IMR-90 (cell line): ENCODE data around the gene GRAMD2B. TPM values are rescaled to one million over a fixed set of nuclear protein-coding genes. Genes with fewer than 3 reads are reported as not detected.

Experiments
- ATAC-seq: fragments of 200-7000 bp; cut with Tn5 transposase; 2 replicates; pipeline ENCODE4 v1.9.1; 2020; ENCODE audit warnings: low read depth, mild to moderate bottlenecking, moderate library complexity
- BruUV-seq: library from RNA; stranded (reverse); fragments of 400-500 nt; replicated peaks from 2 replicates; lab custom pipeline; 2021; lab: Mats Ljungman, UMichigan
- CTCF ChIA-PET: fragments of 300-600 bp; formaldehyde crosslinking; extraction: SDS; loops from one replicate; lab custom pipeline; 2021; ENCODE audit warnings: antibody characterized with exemption; lab: Yijun Ruan, JAX
- POLR2A ChIA-PET: fragments of 300-600 bp; sonication (Branson Sonifier 250); formaldehyde crosslinking; loops from one replicate; lab custom pipeline; 2022; ENCODE audit warnings: antibody characterized with exemption; ENCODE audit not compliant: unreplicated experiment; lab: Charles Lee
- DNase-seq: peaks from one replicate; pipeline ENCODE4 v3.0.0; 2013
- H2AFZ ChIP-seq: replicated peaks from 2 replicates; pipeline ENCODE3; 2013; ENCODE audit warnings: low read length, mild to moderate bottlenecking; ENCODE audit not compliant: poor library complexity
- H2AK5ac ChIP-seq: 2 replicates; pipeline ENCODE4 v1.6.1; 2013; ENCODE audit warnings: low read depth, low read length, inconsistent platforms
- H2AK9ac ChIP-seq: replicated peaks from 2 replicates; pipeline ENCODE3; 2013; ENCODE audit warnings: mild to moderate bottlenecking, low read depth, low read length, moderate library complexity; ENCODE audit not compliant: poor library complexity
- H2BK120ac ChIP-seq: 2 replicates; pipeline ENCODE4 v1.6.1; 2013; ENCODE audit warnings: low read depth, low read length, inconsistent platforms
- H2BK15ac ChIP-seq: 3 replicates; pipeline ENCODE4 v1.6.1; 2013; ENCODE audit warnings: low read depth, low read length, inconsistent platforms
- H2BK20ac ChIP-seq: 2 replicates; pipeline ENCODE4 v1.6.1; 2013; ENCODE audit warnings: low read depth, mild to moderate bottlenecking, inconsistent platforms, low read length, moderate library complexity
- H2BK5ac ChIP-seq: 2 replicates; pipeline ENCODE4 v1.6.1; 2013; ENCODE audit warnings: mild to moderate bottlenecking, low read depth, low read length, inconsistent platforms; ENCODE audit not compliant: poor library complexity, severe bottlenecking
- H3K14ac ChIP-seq: replicated peaks from 2 replicates; pipeline ENCODE4 v1.6.1; 2013; ENCODE audit warnings: low read depth, low read length, inconsistent platforms
- H3K18ac ChIP-seq: 2 replicates; pipeline ENCODE4 v1.6.1; 2013; ENCODE audit warnings: low read depth, low read length, control low read depth
- H3K23ac ChIP-seq: 2 replicates; pipeline ENCODE4 v1.6.1; 2013; ENCODE audit warnings: low read depth, low read length, inconsistent platforms
- H3K27ac ChIP-seq: 2 replicates; pipeline ENCODE4 v1.5.1; 2013; ENCODE audit warnings: mild to moderate bottlenecking, control low read depth, low read length; ENCODE audit not compliant: insufficient read depth
- H3K27me3 ChIP-seq: 2 replicates; pipeline ENCODE4 v1.6.1; 2013; ENCODE audit warnings: low read length; ENCODE audit not compliant: control insufficient read depth, insufficient read depth
- H3K36me3 ChIP-seq: 2 replicates; pipeline ENCODE4 v1.6.1; 2013; ENCODE audit warnings: low read length, mixed read lengths; ENCODE audit not compliant: control insufficient read depth, insufficient read depth
- H3K4ac ChIP-seq: 2 replicates; pipeline ENCODE4 v1.6.1; 2013; ENCODE audit warnings: low read depth, low read length, inconsistent platforms
- H3K4me1 ChIP-seq: 2 replicates; pipeline ENCODE4 v1.6.1; 2013; ENCODE audit warnings: low read length, mixed read lengths; ENCODE audit not compliant: control insufficient read depth, insufficient read depth
- H3K4me2 ChIP-seq: 2 replicates; pipeline ENCODE4 v1.6.1; 2013; ENCODE audit warnings: low read depth, mild to moderate bottlenecking, control low read depth, low read length, moderate library complexity
- H3K4me3 ChIP-seq: 2 replicates; pipeline ENCODE4 v1.5.1; 2013; ENCODE audit warnings: low read depth, mild to moderate bottlenecking, control low read depth, low read length, moderate library complexity; ENCODE audit not compliant: insufficient read depth
- H3K56ac ChIP-seq: 2 replicates; pipeline ENCODE4 v1.6.1; 2013; ENCODE audit warnings: low read length, inconsistent platforms; ENCODE audit not compliant: insufficient read depth; ENCODE audit errors: extremely low read depth
- H3K79me1 ChIP-seq, 2 experiments: 2 replicates each; pipeline ENCODE4 v1.6.1; 2013; ENCODE audit warnings: low read length in 2 of 2, inconsistent platforms in 1 of 2, low read depth in 1 of 2
- H3K9ac ChIP-seq: 2 replicates; pipeline ENCODE4 v1.6.1; 2013; ENCODE audit warnings: low read depth, low read length, control low read depth
- H3K9me1 ChIP-seq: 2 replicates; pipeline ENCODE4 v1.6.1; 2013; ENCODE audit warnings: low read length, inconsistent platforms; ENCODE audit not compliant: insufficient read depth
- H3K9me3 ChIP-seq: 2 replicates; pipeline ENCODE4 v1.6.1; 2013; ENCODE audit warnings: low read length; ENCODE audit not compliant: control insufficient read depth, insufficient read depth
- H4K20me1 ChIP-seq: 2 replicates; pipeline ENCODE4 v1.6.1; 2013; ENCODE audit warnings: low read length, inconsistent platforms; ENCODE audit not compliant: insufficient read depth
- H4K5ac ChIP-seq: 2 replicates; pipeline ENCODE4 v1.6.1; 2013; ENCODE audit warnings: mild to moderate bottlenecking, low read depth, low read length, control low read depth
- H4K8ac ChIP-seq, 2 experiments: 2 replicates each; pipeline ENCODE4 v1.6.1; 2013; ENCODE audit warnings: low read depth in 2 of 2, low read length in 2 of 2, control low read depth in 1 of 2, inconsistent platforms in 1 of 2
- H4K91ac ChIP-seq: 2 replicates; pipeline ENCODE4 v1.6.1; 2013; ENCODE audit warnings: low read depth, low read length, inconsistent platforms; ENCODE audit not compliant: insufficient read depth
- BHLHE40 ChIP-seq: fragments of 150-350 bp; IDR thresholded peaks from 2 replicates; pipeline ENCODE4 v1.6.1; 2016; ENCODE audit warnings: mild to moderate bottlenecking, low read depth, low read length
- CEBPB ChIP-seq: IDR thresholded peaks from 2 replicates; pipeline ENCODE4 v1.6.1; 2012; ENCODE audit warnings: low read depth, low read length, improper control_type of control experiment
- CHD1 ChIP-seq: IDR thresholded peaks from 2 replicates; pipeline ENCODE4 v1.6.1; 2012; ENCODE audit warnings: low read depth, low read length, improper control_type of control experiment
- FOS ChIP-seq: fragments of 150-350 bp; IDR thresholded peaks from 2 replicates; pipeline ENCODE4 v1.6.1; 2016; ENCODE audit warnings: low read depth, low read length
- MAFK ChIP-seq: IDR thresholded peaks from 2 replicates; pipeline ENCODE4 v1.6.1; 2012; ENCODE audit warnings: low read depth, low read length, improper control_type of control experiment
- MAZ ChIP-seq: IDR thresholded peaks from 2 replicates; pipeline ENCODE4 v1.6.1; 2012; ENCODE audit warnings: low read depth, mild to moderate bottlenecking, low read length, improper control_type of control experiment, moderate library complexity, borderline replicate concordance
- MXI1 ChIP-seq: IDR thresholded peaks from 2 replicates; pipeline ENCODE4 v1.6.1; 2012; ENCODE audit warnings: low read depth, mild to moderate bottlenecking, low read length, moderate library complexity, borderline replicate concordance
- NFE2L2 ChIP-seq: fragments of 150-350 bp; IDR thresholded peaks from 2 replicates; pipeline ENCODE4 v1.6.1; 2016; ENCODE audit warnings: low read depth, mild to moderate bottlenecking, low read length
- POLR2A ChIP-seq: IDR thresholded peaks from 2 replicates; pipeline ENCODE4 v1.6.1; 2012; ENCODE audit warnings: mild to moderate bottlenecking, low read depth, low read length
- RAD21 ChIP-seq: IDR thresholded peaks from 2 replicates; pipeline ENCODE4 v1.6.1; 2012; ENCODE audit warnings: low read length, improper control_type of control experiment
- RCOR1 ChIP-seq: IDR thresholded peaks from 2 replicates; pipeline ENCODE4 v1.6.1; 2012; ENCODE audit warnings: mild to moderate bottlenecking, low read length, improper control_type of control experiment; ENCODE audit not compliant: insufficient replicate concordance
- RFX5 ChIP-seq: IDR thresholded peaks from 2 replicates; pipeline ENCODE4 v1.8.0; 2012; ENCODE audit warnings: low read depth, mild to moderate bottlenecking, low read length, moderate library complexity
- SMC3 ChIP-seq: fragments of 150-350 bp; IDR thresholded peaks from 2 replicates; pipeline ENCODE4 v1.6.1; 2016; ENCODE audit warnings: low read depth, mild to moderate bottlenecking, antibody characterized with exemption, low read length, moderate library complexity
- WGBS, 2 experiments: methylation state at CpG; one replicate each; pipeline versions ENCODE4 v1.1.5 to v1.1.7; 2013; ENCODE audit warnings: missing lambda C conversion rate in 2 of 2; ENCODE audit not compliant: insufficient read length in 1 of 2; ENCODE audit errors: extremely low coverage in 2 of 2; 5-methylcytosine and 5-hydroxymethylcytosine counted together
- dilution Hi-C: fragments of 300-500 bp; cut with HindIII; formaldehyde crosslinking; loops from one replicate; pipeline ENCODE4 v1.14.3; 2018; ENCODE audit warnings: low sequenced_read_pairs; ENCODE audit not compliant: unreplicated experiment
- in situ Hi-C: fragments of 300-500 bp; cut with MboI; formaldehyde crosslinking; loops from 3 replicates; pipeline ENCODE4 v1.14.3; 2019; ENCODE audit warnings: low sequenced_read_pairs, inconsistent platforms, mixed read lengths
- intact Hi-C: fragments of 100-400 bp; cut with micrococcal nuclease; formaldehyde crosslinking; loops from 2 replicates; pipeline ENCODE4 v1.10.0; 2022
- polyA plus RNA-seq, 3 experiments: library from polyadenylated mRNA; depleted of rRNA; stranded (reverse); fragments of >200 nt; gene quantifications; 2 replicates each; pipeline ENCODE4 v1.2.3, GENCODE V29; 2012; ENCODE audit warnings: low replicate concordance in 1 of 3
- total RNA-seq: library from RNA; depleted of rRNA; stranded (reverse); fragments of >200 nt; gene quantifications from 2 replicates; pipeline ENCODE4 v1.2.3, GENCODE V29; 2012
- TF ChIP-seq, protein P1 (sequence below): conservative IDR thresholded peaks from 2 replicates; pipeline ENCODE4 v1.5.1; 2012; ENCODE audit warnings: mild to moderate bottlenecking, low read depth, low read length, improper control_type of control experiment
- TF ChIP-seq, protein P2 (sequence below): fragments of 150-350 bp; IDR thresholded peaks from 2 replicates; pipeline ENCODE4 v1.6.1; 2016; ENCODE audit warnings: low read depth, mild to moderate bottlenecking, low read length, moderate library complexity, borderline replicate concordance
- TF ChIP-seq, protein P3 (sequence below): fragments of 150-350 bp; IDR thresholded peaks from 2 replicates; pipeline ENCODE4 v1.6.1; 2017; ENCODE audit warnings: mild to moderate bottlenecking, antibody characterized with exemption, low read length, low read depth

Gene GRAMD2B
- total and polyA plus RNA-seq, 2 of the 4 experiments (the other 2 are of a cell fraction), result 13.9 to 20.3 TPM

- POLR2A ChIA-PET, result no interaction called here
- Histone ChIP-seq H3K23ac (no peak overlapping the region), H4K91ac (no peak overlapping the region), H3K36me3 (no peaks in the 10 kb centered on the region), H2BK15ac (no peak overlapping the region), H3K4ac (no peak overlapping the region), H3K9ac (no peak overlapping the region), H3K18ac (no peak overlapping the region), H3K4me1 (peaks cover 11% of the 10 kb centered on the region), H2AK5ac (no peak overlapping the region), H3K27me3 (no peaks in the 10 kb centered on the region), H2BK5ac (no peak overlapping the region), H2AK9ac (no peak overlapping the region), H3K14ac (no peak overlapping the region), H3K9me3 (no peaks in the 10 kb centered on the region), H4K5ac (no peak overlapping the region), H2BK120ac (no peak overlapping the region), H3K79me1 (peaks cover 0 to 6% of the 10 kb centered on the region in 2 experiments; a peak in 1 of 4 replicates), H2BK20ac (no peak overlapping the region), H3K9me1 (peaks cover 10% of the 10 kb centered on the region), H3K56ac (no peak overlapping the region), H3K27ac (no peak overlapping the region), H3K4me3 (no peak overlapping the region), H4K8ac (no peak overlapping the region), H2AFZ (no peak overlapping the region), H3K4me2 (no peak overlapping the region), H4K20me1 (no peaks in the 10 kb centered on the region)
- BruUV-seq, result no TSS peak
- ATAC-seq (no peak), DNase-seq (no peak)
- CTCF ChIA-PET, result no interaction called here
- intact Hi-C loops (no loop called here), in situ Hi-C loops (no loop called here), dilution Hi-C loops (no loop called here)
- no CpG with 5 or more reads among the region's 3 CpGs for WGBS, 2 experiments
- no peak for TF ChIP-seq BHLHE40
- TF ChIP-seq MXI1, result no peak
- no peak for TF ChIP-seq SMC3
- TF ChIP-seq NFE2L2, result no peak
- TF ChIP-seq, protein P1, sequence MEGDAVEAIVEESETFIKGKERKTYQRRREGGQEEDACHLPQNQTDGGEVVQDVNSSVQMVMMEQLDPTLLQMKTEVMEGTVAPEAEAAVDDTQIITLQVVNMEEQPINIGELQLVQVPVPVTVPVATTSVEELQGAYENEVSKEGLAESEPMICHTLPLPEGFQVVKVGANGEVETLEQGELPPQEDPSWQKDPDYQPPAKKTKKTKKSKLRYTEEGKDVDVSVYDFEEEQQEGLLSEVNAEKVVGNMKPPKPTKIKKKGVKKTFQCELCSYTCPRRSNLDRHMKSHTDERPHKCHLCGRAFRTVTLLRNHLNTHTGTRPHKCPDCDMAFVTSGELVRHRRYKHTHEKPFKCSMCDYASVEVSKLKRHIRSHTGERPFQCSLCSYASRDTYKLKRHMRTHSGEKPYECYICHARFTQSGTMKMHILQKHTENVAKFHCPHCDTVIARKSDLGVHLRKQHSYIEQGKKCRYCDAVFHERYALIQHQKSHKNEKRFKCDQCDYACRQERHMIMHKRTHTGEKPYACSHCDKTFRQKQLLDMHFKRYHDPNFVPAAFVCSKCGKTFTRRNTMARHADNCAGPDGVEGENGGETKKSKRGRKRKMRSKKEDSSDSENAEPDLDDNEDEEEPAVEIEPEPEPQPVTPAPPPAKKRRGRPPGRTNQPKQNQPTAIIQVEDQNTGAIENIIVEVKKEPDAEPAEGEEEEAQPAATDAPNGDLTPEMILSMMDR, result no peak
- no peak for TF ChIP-seq CEBPB
- TF ChIP-seq RFX5, result no peak
- no peak for TF ChIP-seq FOS
- TF ChIP-seq MAZ, result no peak
- no peak for TF ChIP-seq RCOR1
- TF ChIP-seq CHD1, result no peak
- TF ChIP-seq MAFK, result no peak
- TF ChIP-seq, protein P2, sequence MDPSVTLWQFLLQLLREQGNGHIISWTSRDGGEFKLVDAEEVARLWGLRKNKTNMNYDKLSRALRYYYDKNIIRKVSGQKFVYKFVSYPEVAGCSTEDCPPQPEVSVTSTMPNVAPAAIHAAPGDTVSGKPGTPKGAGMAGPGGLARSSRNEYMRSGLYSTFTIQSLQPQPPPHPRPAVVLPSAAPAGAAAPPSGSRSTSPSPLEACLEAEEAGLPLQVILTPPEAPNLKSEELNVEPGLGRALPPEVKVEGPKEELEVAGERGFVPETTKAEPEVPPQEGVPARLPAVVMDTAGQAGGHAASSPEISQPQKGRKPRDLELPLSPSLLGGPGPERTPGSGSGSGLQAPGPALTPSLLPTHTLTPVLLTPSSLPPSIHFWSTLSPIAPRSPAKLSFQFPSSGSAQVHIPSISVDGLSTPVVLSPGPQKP, result no peak
- TF ChIP-seq, protein P3, sequence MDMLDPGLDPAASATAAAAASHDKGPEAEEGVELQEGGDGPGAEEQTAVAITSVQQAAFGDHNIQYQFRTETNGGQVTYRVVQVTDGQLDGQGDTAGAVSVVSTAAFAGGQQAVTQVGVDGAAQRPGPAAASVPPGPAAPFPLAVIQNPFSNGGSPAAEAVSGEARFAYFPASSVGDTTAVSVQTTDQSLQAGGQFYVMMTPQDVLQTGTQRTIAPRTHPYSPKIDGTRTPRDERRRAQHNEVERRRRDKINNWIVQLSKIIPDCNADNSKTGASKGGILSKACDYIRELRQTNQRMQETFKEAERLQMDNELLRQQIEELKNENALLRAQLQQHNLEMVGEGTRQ, result no peak
- no peak for TF ChIP-seq RAD21
- TF ChIP-seq POLR2A, result no peak
Observed at GRCh38 chr5:126389179-126389578, 34.0 kb upstream of the GRAMD2B start.
